Measurements from ENCODE around the gene SLC2A5.
A peak's percentile ranks its signal among the peaks of the same experiment; 100 is the strongest.

SLC2A5 gene

GRCh38 chr1:9069326-9070100 is at the start of gene SLC2A5:
SLC2A5 (minus strand) TSS chr1:9069635; CDS start chr1:9069536, 99 bp downstream.
- Histone ChIP-seq H3K4me1 (ENCODE audit: control insufficient read depth in 1 of 2, insufficient read depth in 2 of 2, low read length in 2 of 2) (peaks cover 14 to 27% of the 10 kb centered on the region in 2 donors), H3K4me3 (ENCODE audit: low read depth in 1 of 2, low read length in 2 of 2) (peak within 1 kb of the TSS; percentile 43 to 53), H3K36me3 (ENCODE audit: control insufficient read depth in 1 of 2, insufficient read depth in 2 of 2, low read length in 2 of 2) (no peaks in the 10 kb centered on the region), H3K9me3 (ENCODE audit: control insufficient read depth in 1 of 2, low read length in 2 of 2) (no peaks in the 10 kb centered on the region), H3K27me3 (ENCODE audit: low read depth, low read length) (no peaks in the 10 kb centered on the region), H3K27ac (ENCODE audit: low read length) (peak within 1 kb of the TSS; percentile 81)

- Histone ChIP-seq H3K4me3 (ENCODE audit: low read depth in 1 of 2, low read length in 2 of 2) (no peak overlapping the region), H3K4me1 (ENCODE audit: control insufficient read depth in 1 of 2, insufficient read depth in 2 of 2, low read length in 2 of 2) (no peaks in the 10 kb centered on the region), H3K27me3 (ENCODE audit: low read depth, low read length) (no peaks in the 10 kb centered on the region), H3K36me3 (ENCODE audit: control insufficient read depth in 1 of 2, insufficient read depth in 2 of 2, low read length in 2 of 2) (no peaks in the 10 kb centered on the region), H3K9me3 (ENCODE audit: control insufficient read depth in 1 of 2, low read length in 2 of 2) (no peaks in the 10 kb centered on the region), H3K27ac (ENCODE audit: low read length) (no peak overlapping the region)
Measured at GRCh38 chr1:9118186-9118585, 48.8 kb upstream of the SLC2A5 start.

GRCh38 chr1:9115351-9116205 is 46.1 kb upstream of the SLC2A5 start:
- H3K36me3 ChIP-seq (ENCODE audit: control insufficient read depth in 1 of 2, insufficient read depth in 2 of 2, low read length in 2 of 2) = no peaks in the 10 kb centered on the region
- H3K9me3 ChIP-seq (ENCODE audit: control insufficient read depth in 1 of 2, low read length in 2 of 2) = no peaks in the 10 kb centered on the region
- H3K27me3 ChIP-seq (ENCODE audit: low read depth, low read length) = no peaks in the 10 kb centered on the region
- no peaks in the 10 kb centered on the region for H3K4me1 ChIP-seq (ENCODE audit: control insufficient read depth in 1 of 2, insufficient read depth in 2 of 2, low read length in 2 of 2)
- H3K27ac ChIP-seq (ENCODE audit: low read length) = no peak overlapping the region
- no peak overlapping the region for H3K4me3 ChIP-seq (ENCODE audit: low read depth in 1 of 2, low read length in 2 of 2)

- Histone ChIP-seq H3K4me3 (ENCODE audit: low read depth in 1 of 2, low read length in 2 of 2) (no peak overlapping the region), H3K36me3 (ENCODE audit: control insufficient read depth in 1 of 2, insufficient read depth in 2 of 2, low read length in 2 of 2) (no peaks in the 10 kb centered on the region), H3K27me3 (ENCODE audit: low read depth, low read length) (no peaks in the 10 kb centered on the region), H3K27ac (ENCODE audit: low read length) (no peak overlapping the region), H3K9me3 (ENCODE audit: control insufficient read depth in 1 of 2, low read length in 2 of 2) (no peaks in the 10 kb centered on the region), H3K4me1 (ENCODE audit: control insufficient read depth in 1 of 2, insufficient read depth in 2 of 2, low read length in 2 of 2) (no peaks in the 10 kb centered on the region)
Measured at GRCh38 chr1:9112961-9113880, 43.8 kb upstream of the SLC2A5 start.

- Histone ChIP-seq H3K4me1 (ENCODE audit: control insufficient read depth in 1 of 2, insufficient read depth in 2 of 2, low read length in 2 of 2) (no peaks in the 10 kb centered on the region), H3K36me3 (ENCODE audit: control insufficient read depth in 1 of 2, insufficient read depth in 2 of 2, low read length in 2 of 2) (peaks cover 0 to 3% of the 10 kb centered on the region in 2 donors), H3K27me3 (ENCODE audit: low read depth, low read length) (no peaks in the 10 kb centered on the region), H3K27ac (ENCODE audit: low read length) (no peak overlapping the region), H3K4me3 (ENCODE audit: low read depth in 1 of 2, low read length in 2 of 2) (no peak overlapping the region), H3K9me3 (ENCODE audit: control insufficient read depth in 1 of 2, low read length in 2 of 2) (no peaks in the 10 kb centered on the region)
Measured at GRCh38 chr1:9111957-9112356, 42.5 kb upstream of the SLC2A5 start.

- H3K4me1 ChIP-seq (ENCODE audit: control insufficient read depth in 1 of 2, insufficient read depth in 2 of 2, low read length in 2 of 2) = no peaks in the 10 kb centered on the region
- H3K4me3 ChIP-seq (ENCODE audit: low read depth in 1 of 2, low read length in 2 of 2) = no peak overlapping the region
- H3K36me3 ChIP-seq (ENCODE audit: control insufficient read depth in 1 of 2, insufficient read depth in 2 of 2, low read length in 2 of 2) = peaks cover 0 to 3% of the 10 kb centered on the region in 2 donors
- H3K27ac ChIP-seq (ENCODE audit: low read length) = no peak overlapping the region
- no peaks in the 10 kb centered on the region for H3K9me3 ChIP-seq (ENCODE audit: control insufficient read depth in 1 of 2, low read length in 2 of 2)
- H3K27me3 ChIP-seq (ENCODE audit: low read depth, low read length) = no peaks in the 10 kb centered on the region
Measured at GRCh38 chr1:9111357-9111691, 41.9 kb upstream of the SLC2A5 start.

GRCh38 chr1:9110669-9111356 is 41.4 kb upstream of the SLC2A5 start:
- no peak overlapping the region for H3K4me3 ChIP-seq (ENCODE audit: low read depth in 1 of 2, low read length in 2 of 2)
- no peak overlapping the region for H3K27ac ChIP-seq (ENCODE audit: low read length)
- H3K4me1 ChIP-seq (ENCODE audit: control insufficient read depth in 1 of 2, insufficient read depth in 2 of 2, low read length in 2 of 2) = no peaks in the 10 kb centered on the region
- no peaks in the 10 kb centered on the region for H3K27me3 ChIP-seq (ENCODE audit: low read depth, low read length)
- no peaks in the 10 kb centered on the region for H3K9me3 ChIP-seq (ENCODE audit: control insufficient read depth in 1 of 2, low read length in 2 of 2)
- peaks cover 0 to 3% of the 10 kb centered on the region in 2 donors for H3K36me3 ChIP-seq (ENCODE audit: control insufficient read depth in 1 of 2, insufficient read depth in 2 of 2, low read length in 2 of 2)

- Histone ChIP-seq H3K36me3 (ENCODE audit: control insufficient read depth in 1 of 2, insufficient read depth in 2 of 2, low read length in 2 of 2) (peaks cover 0 to 15% of the 10 kb centered on the region in 2 donors), H3K4me3 (ENCODE audit: low read depth in 1 of 2, low read length in 2 of 2) (no peak overlapping the region), H3K27ac (ENCODE audit: low read length) (no peak overlapping the region), H3K9me3 (ENCODE audit: control insufficient read depth in 1 of 2, low read length in 2 of 2) (no peaks in the 10 kb centered on the region), H3K4me1 (ENCODE audit: control insufficient read depth in 1 of 2, insufficient read depth in 2 of 2, low read length in 2 of 2) (no peaks in the 10 kb centered on the region), H3K27me3 (ENCODE audit: low read depth, low read length) (no peaks in the 10 kb centered on the region)
Measured at GRCh38 chr1:9108056-9108665, 38.7 kb upstream of the SLC2A5 start.

- Histone ChIP-seq H3K27me3 (ENCODE audit: low read depth, low read length) (no peaks in the 10 kb centered on the region), H3K4me3 (ENCODE audit: low read depth in 1 of 2, low read length in 2 of 2) (no peak overlapping the region), H3K9me3 (ENCODE audit: control insufficient read depth in 1 of 2, low read length in 2 of 2) (no peaks in the 10 kb centered on the region), H3K27ac (ENCODE audit: low read length) (no peak overlapping the region), H3K4me1 (ENCODE audit: control insufficient read depth in 1 of 2, insufficient read depth in 2 of 2, low read length in 2 of 2) (no peaks in the 10 kb centered on the region), H3K36me3 (ENCODE audit: control insufficient read depth in 1 of 2, insufficient read depth in 2 of 2, low read length in 2 of 2) (peaks cover 0 to 15% of the 10 kb centered on the region in 2 donors)
Measured at GRCh38 chr1:9107136-9107535, 37.7 kb upstream of the SLC2A5 start.

- no peaks in the 10 kb centered on the region for H3K27me3 ChIP-seq (ENCODE audit: low read depth, low read length)
- no peak overlapping the region for H3K4me3 ChIP-seq (ENCODE audit: low read depth in 1 of 2, low read length in 2 of 2)
- no peaks in the 10 kb centered on the region for H3K4me1 ChIP-seq (ENCODE audit: control insufficient read depth in 1 of 2, insufficient read depth in 2 of 2, low read length in 2 of 2)
- no peaks in the 10 kb centered on the region for H3K9me3 ChIP-seq (ENCODE audit: control insufficient read depth in 1 of 2, low read length in 2 of 2)
- H3K27ac ChIP-seq (ENCODE audit: low read length) = no peak overlapping the region
- H3K36me3 ChIP-seq (ENCODE audit: control insufficient read depth in 1 of 2, insufficient read depth in 2 of 2, low read length in 2 of 2) = peaks cover 0 to 15% of the 10 kb centered on the region in 2 donors
Measured at GRCh38 chr1:9106286-9106685, 36.9 kb upstream of the SLC2A5 start.

All from muscle layer of duodenum (tissue), 2 donors.